HG03045 (cell line): ENCODE measurements around the gene SHKBP1.

Experiments
- ATAC-seq: cut with Tn5 transposase; IDR thresholded peaks from one replicate; pipeline ENCODE4 v1.9.1; 2021; ENCODE audit warnings: mild to moderate bottlenecking, moderate library complexity; ENCODE audit not compliant: unreplicated experiment

Gene SHKBP1

DNA sequence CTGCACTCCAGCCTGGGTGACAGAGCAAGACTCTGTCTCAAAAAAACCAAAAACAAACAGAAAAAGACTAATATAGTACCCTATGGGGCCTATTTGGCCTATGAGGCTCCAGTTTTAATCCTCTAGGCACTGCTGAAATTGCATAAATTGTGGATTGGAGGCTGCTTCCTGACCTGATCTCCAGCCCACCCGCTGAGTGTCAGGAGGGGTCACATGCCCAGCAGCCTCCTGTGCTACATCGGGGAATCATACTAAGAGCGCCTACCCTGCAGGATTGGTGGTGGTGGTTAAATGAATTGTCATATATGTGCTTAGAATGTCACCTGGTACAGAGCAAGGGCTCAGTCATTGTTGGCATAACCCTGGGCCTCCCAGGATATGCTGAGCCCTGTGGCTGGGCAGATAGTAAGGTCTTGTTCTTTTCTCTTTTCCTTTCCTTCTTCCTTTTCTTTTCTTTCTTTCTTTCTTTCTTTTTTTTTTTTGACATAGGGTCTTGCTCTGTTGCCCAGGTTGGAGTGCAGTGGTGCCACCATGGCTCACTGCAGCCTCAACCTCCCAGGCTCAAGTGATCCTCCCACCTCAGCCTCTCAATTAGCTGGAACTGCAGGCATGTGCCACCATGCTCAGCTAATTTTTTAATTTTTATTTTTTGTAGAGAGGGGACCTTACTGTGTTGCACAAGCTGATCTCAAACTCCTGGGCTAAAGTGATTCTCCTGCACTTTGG, 55.8 kb downstream of the SHKBP1 start:
- no peak for ATAC-seq

DNA sequence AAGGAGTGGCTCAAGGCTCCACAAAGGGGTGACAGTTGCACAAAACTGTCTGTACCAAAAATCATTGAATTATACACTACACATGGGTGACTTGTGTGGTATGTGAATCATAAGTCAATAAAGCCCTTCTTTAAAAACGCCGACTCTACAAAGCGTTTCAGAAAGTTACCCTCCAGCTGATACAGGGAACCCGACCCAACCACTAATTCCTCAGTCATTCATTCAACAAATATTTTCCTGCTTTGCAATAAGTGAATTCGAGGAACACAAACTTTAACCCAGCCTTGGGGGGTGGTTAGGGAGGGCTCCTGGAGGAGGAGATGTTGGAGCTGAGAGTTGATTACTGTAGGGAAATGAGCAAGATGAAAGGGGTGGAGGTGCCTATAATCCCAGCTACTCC, 56.5 kb downstream of the SHKBP1 start:
- ATAC-seq = no peak

DNA sequence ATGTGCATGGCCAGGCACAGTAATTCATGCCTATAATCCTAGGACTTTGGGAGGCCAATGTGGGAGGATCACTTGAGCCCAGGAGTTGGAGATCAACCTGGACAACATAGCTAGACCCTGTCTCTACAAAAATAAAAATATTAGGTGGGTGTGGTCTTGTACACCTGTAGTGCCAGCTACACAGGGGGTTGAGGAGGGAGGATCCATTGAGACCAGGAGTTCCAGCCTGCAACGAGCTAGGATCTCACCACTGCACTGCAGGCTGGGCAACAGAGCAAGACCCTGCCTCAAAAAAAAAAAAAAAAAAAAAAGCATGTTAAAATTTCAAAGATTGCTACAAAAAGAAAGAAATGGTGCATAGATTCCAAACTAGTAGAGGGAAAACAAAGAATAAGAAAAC, 61.7 kb downstream of the SHKBP1 start:
- ATAC-seq = no peak

DNA sequence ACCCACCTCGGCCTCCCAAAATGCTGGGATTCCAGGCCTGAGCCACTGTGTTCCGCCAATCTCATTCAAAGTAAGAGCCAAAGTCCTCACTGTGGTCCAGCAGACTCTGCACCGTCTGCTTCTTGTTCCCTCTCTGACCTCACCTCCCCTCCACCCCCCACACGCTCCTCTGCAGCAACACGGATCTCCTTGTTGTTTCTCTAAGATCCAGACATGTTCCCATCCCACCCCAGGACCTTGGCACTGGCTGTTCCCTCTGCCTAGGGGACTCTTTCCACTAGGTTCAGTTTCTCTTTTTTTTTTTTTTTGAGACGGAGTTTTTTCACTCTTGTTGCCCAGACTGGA, 62.9 kb downstream of the SHKBP1 start:
- no peak for ATAC-seq

DNA sequence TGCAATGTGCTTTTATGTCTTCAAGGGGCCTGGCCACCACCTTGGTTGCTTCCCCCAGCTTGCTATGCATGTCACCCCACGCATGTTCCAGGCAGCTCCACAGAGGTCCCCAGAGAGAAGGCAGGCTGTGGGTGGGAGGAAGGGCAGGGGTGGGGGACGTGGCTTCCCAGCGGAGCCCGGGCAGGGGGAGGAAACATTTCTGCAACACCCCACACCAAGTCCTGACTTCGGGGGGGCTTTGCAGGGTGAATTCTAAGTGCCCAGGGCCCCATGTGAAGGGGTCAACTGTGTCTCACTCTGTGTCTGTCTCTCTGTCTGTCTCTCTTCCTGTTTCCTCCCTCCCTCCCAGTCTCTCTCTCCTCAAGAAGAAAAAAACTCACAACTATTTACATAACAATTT, 64.1 kb downstream of the SHKBP1 start:
- no peak for ATAC-seq
